Left ventricle myocardium inferior (tissue), 1 donor: Measurements from ENCODE around the gene CYP46A1. TPM values are rescaled to one million over a fixed set of nuclear protein-coding genes. Genes with fewer than 3 reads are reported as not detected.
A peak's percentile ranks its signal among the peaks of the same experiment; 100 is the strongest.
"Not testable (repeated sequence)": the region's sequence is repeated elsewhere in the genome, so short reads cannot be mapped to it uniquely, and the experiment has no call there.

Source experiments
- DNase-seq: peaks from one replicate; pipeline ENCODE4 v3.0.0-alpha.2; 2020
- H3K27ac ChIP-seq: fragments of 200-600 bp; replicated peaks from 2 replicates; pipeline ENCODE4 v1.8.0; 2021
- H3K27me3 ChIP-seq: fragments of 200-600 bp; 2 replicates; pipeline ENCODE4 v1.8.0; 2021; ENCODE audit warnings: low read depth
- H3K36me3 ChIP-seq: fragments of 200-600 bp; 2 replicates; pipeline ENCODE4 v1.8.0; 2021
- H3K4me1 ChIP-seq: fragments of 200-600 bp; 2 replicates; pipeline ENCODE4 v1.8.0; 2021
- H3K4me3 ChIP-seq: fragments of 200-600 bp; 2 replicates; pipeline ENCODE4 v1.8.0; 2021; ENCODE audit warnings: mild to moderate bottlenecking, moderate library complexity
- H3K9me3 ChIP-seq: fragments of 200-600 bp; replicated peaks from 2 replicates; pipeline ENCODE4 v1.8.0; 2021
- CTCF ChIP-seq: fragments of 200-600 bp; IDR thresholded peaks from 2 replicates; pipeline ENCODE4 v1.8.0; 2021; ENCODE audit warnings: antibody characterized with exemption, mild to moderate bottlenecking, borderline replicate concordance
- intact Hi-C: fragments of 100-400 bp; cut with micrococcal nuclease; formaldehyde crosslinking; loops from one replicate; pipeline ENCODE4 v1.11.0; 2022
- total RNA-seq: library from RNA; stranded (reverse); fragmentation: NEBNext Ultra II Directional; extraction: Animal tissue kit (Norgen Biotek cat#: 25700); gene quantifications from one replicate; pipeline ENCODE4 v1.2.1, GENCODE V29; 2021
- donor health status: DM: no; HTN: yes; CAD: no; lungs with severe emphysema.

CYP46A1 gene
- total RNA-seq, 1 donor from 2014 or later = 4.2 TPM

- intact Hi-C loops = no loop called here
- H3K36me3 ChIP-seq = no peaks in the 10 kb centered on the region
- TF ChIP-seq CTCF = no peak
- no peak for DNase-seq
- H3K27me3 ChIP-seq = no peaks in the 10 kb centered on the region
- H3K4me3 ChIP-seq = no peak overlapping the region
- H3K27ac ChIP-seq = no peak overlapping the region
- H3K4me1 ChIP-seq = peaks cover 80% of the 10 kb centered on the region
- no peaks in the 10 kb centered on the region for H3K9me3 ChIP-seq
Observed at GRCh38 chr14:99757331-99758070, 73.4 kb downstream of the CYP46A1 start.

DNA sequence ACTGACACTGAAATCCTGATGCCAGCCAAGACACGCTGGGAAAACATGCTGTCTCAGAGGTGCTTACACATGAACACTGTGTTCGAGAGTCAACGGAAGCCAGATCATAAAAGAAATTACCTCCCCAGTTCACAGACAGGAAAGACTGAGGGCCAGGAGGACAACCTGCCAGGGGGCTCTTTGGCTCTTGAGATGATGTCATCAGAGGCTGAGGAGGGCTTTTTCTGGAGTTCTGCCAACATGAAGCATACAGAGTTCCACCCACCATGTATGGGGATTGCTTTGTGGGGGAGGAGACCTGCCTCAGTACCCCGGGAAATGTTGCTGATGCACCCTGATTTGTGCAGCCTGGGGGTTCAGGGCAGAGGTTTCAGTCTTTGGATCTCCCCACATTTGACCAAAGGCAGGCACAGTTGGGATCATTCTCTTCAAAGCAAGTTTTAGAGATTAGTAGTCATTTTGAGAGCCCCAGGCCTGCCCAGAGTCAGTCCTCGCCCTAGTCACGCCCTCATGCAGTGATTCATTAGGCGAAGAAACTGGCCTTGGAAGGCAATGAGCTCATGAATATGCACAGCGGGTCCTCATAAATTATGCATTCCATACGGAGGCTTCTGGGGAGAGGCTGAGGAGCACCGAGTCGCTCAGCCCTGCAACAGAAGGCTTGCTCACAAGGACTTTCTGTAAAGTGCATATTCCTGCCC lies 74.2 kb downstream of the CYP46A1 start:
- intact Hi-C loops = no loop called here
- Histone ChIP-seq H3K4me1 (peaks cover 76% of the 10 kb centered on the region), H3K27ac (no peak overlapping the region), H3K36me3 (no peaks in the 10 kb centered on the region), H3K27me3 (no peaks in the 10 kb centered on the region), H3K9me3 (no peaks in the 10 kb centered on the region), H3K4me3 (no peak overlapping the region)
- DNase-seq = no peak
- no peak for TF ChIP-seq CTCF

DNA sequence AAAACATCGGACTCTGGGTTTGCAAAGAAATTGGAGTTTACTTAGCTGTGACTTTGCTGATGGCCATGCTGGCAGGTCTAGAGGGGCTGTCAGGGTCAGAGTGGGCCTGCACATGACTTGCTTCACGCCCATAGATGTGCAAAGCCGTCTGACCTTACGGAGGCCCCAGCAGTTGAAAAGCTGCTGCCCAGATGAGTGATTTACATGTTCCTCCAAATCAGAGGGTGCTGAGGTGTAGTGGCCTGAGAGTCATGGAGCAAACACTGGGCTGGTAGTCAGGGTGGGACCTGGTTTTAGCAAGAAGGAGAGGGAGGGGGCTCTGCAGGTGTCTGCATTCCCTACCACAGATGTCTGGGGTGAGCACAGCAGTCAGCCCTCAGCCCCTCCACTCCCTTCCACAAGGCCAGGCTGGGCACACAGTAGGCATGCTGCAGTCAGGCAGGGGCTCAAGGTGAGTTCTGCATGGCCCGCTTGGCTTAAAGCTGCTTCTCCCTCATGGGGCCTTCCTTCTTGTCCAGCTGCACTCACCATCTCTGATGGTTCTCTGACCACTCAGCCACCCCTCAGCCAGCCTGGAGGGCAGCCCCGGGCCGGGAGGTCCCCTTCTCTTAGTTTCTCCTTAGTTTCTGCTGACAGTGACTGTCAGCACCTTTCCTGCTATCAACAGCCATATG lies 74.9 kb downstream of the CYP46A1 start:
- DNase-seq = no peak
- peaks cover 69% of the 10 kb centered on the region for H3K4me1 ChIP-seq
- H3K4me3 ChIP-seq = no peak overlapping the region
- TF ChIP-seq CTCF = no peak
- no peaks in the 10 kb centered on the region for H3K36me3 ChIP-seq
- intact Hi-C loops = no loop called here
- H3K27ac ChIP-seq = peak overlapping the region; percentile 16
- no peaks in the 10 kb centered on the region for H3K9me3 ChIP-seq
- no peaks in the 10 kb centered on the region for H3K27me3 ChIP-seq

GRCh38 chr14:99759546-99759925 lies 75.4 kb downstream of the CYP46A1 start:
- H3K27ac ChIP-seq = peak overlapping the region; percentile 16
- H3K36me3 ChIP-seq = no peaks in the 10 kb centered on the region
- no peak overlapping the region for H3K4me3 ChIP-seq
- peaks cover 64% of the 10 kb centered on the region for H3K4me1 ChIP-seq
- intact Hi-C loops = no loop called here
- no peak for DNase-seq
- H3K9me3 ChIP-seq = no peaks in the 10 kb centered on the region
- TF ChIP-seq CTCF = no peak
- H3K27me3 ChIP-seq = no peaks in the 10 kb centered on the region

DNA sequence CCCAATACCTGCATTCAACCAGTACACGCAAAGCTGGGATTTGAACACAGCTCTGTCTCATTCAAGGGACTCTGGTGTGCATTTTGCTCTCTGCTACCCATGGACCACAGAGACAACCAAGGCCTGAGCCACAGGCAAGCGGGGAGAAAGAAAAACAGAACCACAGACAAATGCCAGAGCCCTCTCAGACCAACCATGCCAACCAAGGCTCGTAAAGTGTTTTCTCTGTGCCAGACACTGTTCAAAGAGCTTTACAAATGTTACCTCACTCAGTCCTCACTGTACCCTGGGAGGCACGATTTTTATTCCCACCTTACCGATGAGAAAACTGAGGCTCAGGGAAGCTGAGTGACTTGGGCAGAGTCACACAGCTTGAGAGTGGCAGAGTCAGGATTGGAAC lies 76.7 kb downstream of the CYP46A1 start:
- H3K9me3 ChIP-seq = no peaks in the 10 kb centered on the region
- peaks cover 51% of the 10 kb centered on the region for H3K4me1 ChIP-seq
- no peak for DNase-seq
- H3K27me3 ChIP-seq = no peaks in the 10 kb centered on the region
- no peaks in the 10 kb centered on the region for H3K36me3 ChIP-seq
- no peak overlapping the region for H3K27ac ChIP-seq
- intact Hi-C loops = no loop called here
- no peak for TF ChIP-seq CTCF
- no peak overlapping the region for H3K4me3 ChIP-seq

DNA sequence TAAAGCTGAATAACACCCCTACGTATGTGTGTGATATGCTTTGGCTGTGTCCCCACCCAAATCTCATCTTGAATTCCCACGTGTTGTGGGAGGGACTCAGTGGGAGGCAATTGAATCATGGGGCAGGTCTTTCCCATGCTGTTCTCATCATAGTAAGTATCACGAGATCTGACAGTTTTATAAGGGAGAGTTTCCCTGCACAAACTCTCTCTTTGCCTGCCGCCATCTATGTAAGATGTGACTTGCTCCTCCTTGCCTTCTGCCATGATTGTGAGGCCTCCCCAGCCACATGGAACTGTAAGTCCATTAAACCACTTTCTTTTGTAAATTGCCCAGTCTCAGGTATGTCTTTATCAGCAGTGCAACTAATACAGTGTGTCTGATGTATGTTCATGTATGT lies 78.8 kb downstream of the CYP46A1 start:
- H3K36me3 ChIP-seq, H3K4me3 ChIP-seq, H3K27me3 ChIP-seq, DNase-seq, intact Hi-C loops, H3K27ac ChIP-seq, H3K9me3 ChIP-seq: not testable (repeated sequence)
- H3K4me1 ChIP-seq = peaks cover 55% of the 10 kb centered on the region
